Endothelial cell of umbilical vein (primary cell): Measurements from ENCODE around the gene MORC3. TPM values are rescaled to one million over a fixed set of nuclear protein-coding genes. Genes with fewer than 3 reads are reported as not detected.

Source experiments
- BruUV-seq: library from RNA; stranded (reverse); fragments of 400-500 nt; replicated peaks from 2 replicates; lab custom pipeline; 2021; lab: Mats Ljungman, UMichigan
- CTCF ChIA-PET: fragments of 300-600, 350-600 bp; sonication (Branson Sonifier 250); formaldehyde crosslinking; loops from one replicate; lab custom pipeline; 2021; ENCODE audit warnings: antibody characterized with exemption, inconsistent platforms; lab: Charles Lee
- POLR2A ChIA-PET: fragments of 300-600, 350-600 bp; sonication (Branson Sonifier 250); formaldehyde crosslinking; loops from one replicate; lab custom pipeline; 2021; ENCODE audit warnings: antibody characterized with exemption, inconsistent platforms; lab: Charles Lee
- DNase-seq: peaks from one replicate; pipeline ENCODE4 v3.0.0-alpha.2; 2011; ENCODE audit warnings: low read depth, low spot score
- FAIRE-seq: peaks from 2 replicates; lab custom pipeline; 2011; peaks lifted over from hg19 to GRCh38; lab: Jason Lieb, UNC
- H2AFZ ChIP-seq: 2 replicates; pipeline ENCODE4 v1.6.0; 2012; ENCODE audit warnings: low read depth, low read length, control low read depth, inconsistent platforms
- H3K27ac ChIP-seq: 2 replicates; pipeline ENCODE4 v1.5.1; 2011; ENCODE audit warnings: low read depth, mild to moderate bottlenecking, control low read depth, low read length, moderate library complexity; ENCODE audit not compliant: insufficient read depth
- H3K27me3 ChIP-seq, 2 experiments: 2 replicates each; pipeline versions ENCODE4 v1.6.0 to v1.6.1; 2011; ENCODE audit warnings: low read length in 2 of 2, mixed read lengths in 1 of 2; ENCODE audit not compliant: control insufficient read depth in 2 of 2, insufficient read depth in 2 of 2
- H3K36me3 ChIP-seq, 2 experiments: 2 replicates in 1 of 2; 3 replicates in 1 of 2; pipeline ENCODE4 v1.5.1; 2011; ENCODE audit warnings: low read length in 2 of 2, mild to moderate bottlenecking in 1 of 2, moderate library complexity in 1 of 2; ENCODE audit not compliant: control insufficient read depth in 2 of 2, insufficient read depth in 2 of 2; ENCODE audit errors: extremely low read depth in 1 of 2
- H3K4me1 ChIP-seq: 3 replicates; pipeline ENCODE4 v1.5.1; 2011; ENCODE audit warnings: mild to moderate bottlenecking, low read length; ENCODE audit not compliant: control insufficient read depth, insufficient read depth; ENCODE audit errors: extremely low read depth
- H3K4me2 ChIP-seq: 2 replicates; pipeline ENCODE4 v1.6.1; 2011; ENCODE audit warnings: low read length, control low read depth, mixed read lengths; ENCODE audit not compliant: insufficient read depth
- H3K4me3 ChIP-seq, 3 experiments: fragments of 200-600 bp in 1 of 3; sonication (generic), shearing (Covaris generic) in 1 of 3; replicated peaks in 1 of 3; 2 replicates each; pipeline ENCODE4 v1.5.1; 2011 to 2016; ENCODE audit warnings: control low read depth in 3 of 3, low read length in 3 of 3, mild to moderate bottlenecking in 2 of 3, inconsistent platforms in 1 of 3, low read depth in 1 of 3, moderate library complexity in 1 of 3; ENCODE audit not compliant: insufficient read depth in 1 of 3
- H3K79me2 ChIP-seq: 2 replicates; pipeline ENCODE4 v1.6.0; 2012; ENCODE audit warnings: low read length, inconsistent platforms; ENCODE audit not compliant: control insufficient read depth, insufficient read depth
- H3K9ac ChIP-seq: replicated peaks from 2 replicates; pipeline ENCODE3; 2011; ENCODE audit warnings: low read length, control low read depth; ENCODE audit not compliant: insufficient read depth; ENCODE audit errors: extremely low read depth
- H3K9me1 ChIP-seq: replicated peaks from 3 replicates; pipeline ENCODE4 v1.6.0; 2011; ENCODE audit warnings: mild to moderate bottlenecking, low read length; ENCODE audit not compliant: control insufficient read depth, insufficient read depth; ENCODE audit errors: extremely low read depth
- H3K9me3 ChIP-seq: replicated peaks from 2 replicates; pipeline ENCODE4 v1.5.1; 2012; ENCODE audit warnings: low read length, inconsistent platforms; ENCODE audit not compliant: control insufficient read depth, insufficient read depth
- H4K20me1 ChIP-seq: replicated peaks from 2 replicates; pipeline ENCODE3; 2011; ENCODE audit warnings: mild to moderate bottlenecking, low read length; ENCODE audit not compliant: control insufficient read depth, insufficient read depth; ENCODE audit errors: extremely low read depth
- CTCF ChIP-seq, 2 donors: IDR thresholded peaks; 1 replicate in 1 of 2; 2 replicates in 1 of 2; pipeline ENCODE4 v1.5.1; 2011; ENCODE audit warnings: low read length in 2 of 2, mild to moderate bottlenecking in 2 of 2, moderate library complexity in 2 of 2, control low read depth in 1 of 2, inconsistent platforms in 1 of 2, low read depth in 1 of 2; ENCODE audit not compliant: insufficient read depth in 1 of 2; ENCODE audit errors: extremely low read depth in 1 of 2
- GATA2 ChIP-seq: IDR thresholded peaks from 2 replicates; pipeline ENCODE4 v1.7.0; 2011; ENCODE audit warnings: low read depth, mild to moderate bottlenecking, moderate library complexity, mixed read lengths, low read length; ENCODE audit not compliant: insufficient read length, insufficient read depth
- dilution Hi-C: fragments of 300-500 bp; cut with MboI; formaldehyde crosslinking; loops from one replicate; pipeline ENCODE4 v1.15.0; 2019; ENCODE audit warnings: low sequenced_read_pairs; ENCODE audit not compliant: extremely low pct_ligation_motif_present
- intact Hi-C: fragments of 100-400 bp; cut with micrococcal nuclease; formaldehyde crosslinking; loops from one replicate; pipeline ENCODE4 v1.10.0; 2022
- polyA plus RNA-seq, 4 experiments: library from polyadenylated mRNA; depleted of rRNA in 3 of 4; stranded (reverse) in 3 of 4; unstranded in 1 of 4; fragments of >200 nt; gene quantifications; 2 replicates each; pipeline versions ENCODE4 v1.2.1 to v1.2.3, GENCODE V29; 2011 to 2012; ENCODE audit warnings: missing spikeins in 1 of 4
- total RNA-seq: library from RNA; stranded (reverse); gene quantifications from 2 replicates; pipeline ENCODE4 v1.2.3, GENCODE V29; 2021

MORC3 gene
- total and polyA plus RNA-seq, 2 donors (not counting 3 experiments of a cell fraction or from before 2014, with no cell fraction given), result 7.3 to 25.3 TPM

- FAIRE-seq (peak; percentile 88), DNase-seq (peak; percentile 77)
- Histone ChIP-seq H3K27ac (peak overlapping the region; percentile 50), H3K27me3 (no peaks in the 10 kb centered on the region), H3K36me3 (no peaks in the 10 kb centered on the region), H3K9ac (no peak overlapping the region), H3K9me1 (no peaks in the 10 kb centered on the region), H3K4me1 (peaks cover 2% of the 10 kb centered on the region), H2AFZ (peak overlapping the region; percentile 61), H3K79me2 (no peaks in the 10 kb centered on the region), H3K4me3 (no peak overlapping the region), H3K4me2 (no peak overlapping the region), H4K20me1 (no peaks in the 10 kb centered on the region), H3K9me3 (no peaks in the 10 kb centered on the region)
- dilution Hi-C loops (no loop called here), intact Hi-C loops (loop anchor here (5.0 kb wide), 3 partner anchors 220 to 440 kb away; no protein-coding TSS in a partner anchor)
- no TSS peak for BruUV-seq
- CTCF ChIA-PET, result interaction anchor here (0.6 to 2.4 kb wide), 24 partner anchors 12 to 504 kb away, joined by 3 to 15 read pairs (median 4); partner anchors contain the start of gene CLDN14
- TF ChIP-seq CTCF (IDR thresholded peaks at IDR 0.05; ENCODE audit: extremely low read depth in 1 of 2, insufficient read depth in 1 of 2, low read depth in 1 of 2, low read length in 2 of 2) (peak; percentile 85 to 92), GATA2 (no peak)
- POLR2A ChIA-PET, result interaction anchor here (0.7 kb wide), 1 partner anchor 8 kb away, joined by 3 read pairs; no protein-coding TSS in a partner anchor
Measured at GRCh38 chr21:36422279-36423098, 102.5 kb downstream of the MORC3 start.
